Medulla oblongata (tissue), 1 donor: Measurements from ENCODE around the gene SUZ12.
"Not testable (repeated sequence)": the region's sequence is repeated elsewhere in the genome, so short reads cannot be mapped to it uniquely, and the experiment has no call there.

ENCODE experiments used
- DNase-seq: peaks from one replicate; pipeline ENCODE4 v3.0.0-alpha.2; 2015; ENCODE audit errors: extremely low spot score

Gene SUZ12

DNA sequence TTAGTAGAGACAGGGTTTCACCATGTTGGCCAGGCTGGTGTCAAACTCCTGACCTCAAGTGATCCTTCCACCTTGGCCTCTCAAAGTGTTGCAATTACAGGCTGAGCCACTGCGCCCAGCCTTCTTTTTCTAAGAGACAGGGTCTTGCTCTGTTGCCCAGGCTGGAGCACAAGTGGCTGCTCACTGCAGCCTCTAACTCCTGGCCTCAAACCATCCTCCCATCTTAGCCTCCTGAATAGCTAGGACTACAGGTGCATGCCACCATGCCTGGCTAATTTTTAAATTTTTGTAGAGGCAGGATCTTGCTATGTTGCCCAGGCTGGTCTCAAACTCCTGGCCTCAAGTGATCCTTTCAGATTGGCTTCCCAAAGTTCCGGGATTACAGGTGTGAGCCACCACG is 15.1 kb downstream of the SUZ12 start:
- not testable (repeated sequence) for DNase-seq

DNA sequence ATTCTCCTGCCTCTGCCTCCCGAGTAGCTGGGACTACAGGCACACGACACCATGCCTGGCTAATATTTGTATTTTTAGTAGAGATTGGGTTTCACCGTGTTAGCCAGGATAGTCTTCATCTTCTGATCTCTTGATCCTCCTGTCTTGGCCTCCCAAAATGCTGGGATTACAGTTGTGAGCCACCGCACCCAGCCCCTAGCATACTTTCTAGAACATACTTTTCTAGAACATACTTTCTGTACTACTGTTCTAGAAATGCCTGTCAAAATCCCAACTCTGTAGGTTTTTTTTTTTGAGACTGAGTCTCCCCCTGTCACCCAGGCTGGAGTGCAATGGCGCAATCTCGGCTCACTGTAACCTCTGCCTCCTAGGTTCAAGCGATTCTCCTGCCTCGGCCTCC is 27.3 kb downstream of the SUZ12 start:
- DNase-seq = not testable (repeated sequence)

DNA sequence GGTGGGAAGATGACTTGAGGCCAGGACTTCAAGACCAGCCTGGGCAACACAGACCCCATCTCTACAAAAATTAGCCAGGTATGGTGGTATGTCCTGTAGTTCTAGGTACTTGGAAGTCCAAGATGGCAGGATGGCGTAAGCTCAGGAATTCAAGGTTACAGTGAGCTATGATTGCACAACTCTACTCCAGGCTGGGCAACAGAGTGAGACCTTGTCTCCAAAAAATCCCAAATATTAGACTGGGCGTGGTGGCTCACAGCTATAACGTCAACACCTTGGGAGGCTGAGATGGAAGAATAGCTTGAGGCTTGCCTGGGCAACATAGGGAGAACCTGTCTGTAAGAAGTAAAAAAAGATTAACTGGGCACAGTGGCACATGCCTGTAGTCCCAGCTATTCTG is 30.8 kb downstream of the SUZ12 start:
- DNase-seq = no peak

DNA sequence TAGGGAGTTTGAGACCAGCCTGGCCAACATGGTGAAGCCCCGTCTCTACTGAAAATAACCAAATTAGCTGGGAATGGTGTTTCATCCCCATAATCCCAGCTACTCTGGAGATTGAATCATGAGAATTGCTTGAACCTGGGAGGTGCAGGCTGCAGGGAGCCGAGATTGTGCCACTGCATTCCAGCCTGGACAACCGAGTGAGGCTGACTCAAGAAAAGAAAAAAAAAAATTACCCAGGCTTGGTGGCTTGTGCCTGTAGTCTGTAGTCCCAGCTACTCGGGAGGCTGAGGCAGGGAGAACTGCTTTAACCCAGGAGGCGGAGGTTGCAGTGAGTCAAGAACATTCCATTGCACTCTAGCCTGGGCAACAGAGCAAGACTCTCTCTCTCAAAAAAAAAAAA is 33.6 kb downstream of the SUZ12 start:
- DNase-seq = not testable (repeated sequence)

DNA sequence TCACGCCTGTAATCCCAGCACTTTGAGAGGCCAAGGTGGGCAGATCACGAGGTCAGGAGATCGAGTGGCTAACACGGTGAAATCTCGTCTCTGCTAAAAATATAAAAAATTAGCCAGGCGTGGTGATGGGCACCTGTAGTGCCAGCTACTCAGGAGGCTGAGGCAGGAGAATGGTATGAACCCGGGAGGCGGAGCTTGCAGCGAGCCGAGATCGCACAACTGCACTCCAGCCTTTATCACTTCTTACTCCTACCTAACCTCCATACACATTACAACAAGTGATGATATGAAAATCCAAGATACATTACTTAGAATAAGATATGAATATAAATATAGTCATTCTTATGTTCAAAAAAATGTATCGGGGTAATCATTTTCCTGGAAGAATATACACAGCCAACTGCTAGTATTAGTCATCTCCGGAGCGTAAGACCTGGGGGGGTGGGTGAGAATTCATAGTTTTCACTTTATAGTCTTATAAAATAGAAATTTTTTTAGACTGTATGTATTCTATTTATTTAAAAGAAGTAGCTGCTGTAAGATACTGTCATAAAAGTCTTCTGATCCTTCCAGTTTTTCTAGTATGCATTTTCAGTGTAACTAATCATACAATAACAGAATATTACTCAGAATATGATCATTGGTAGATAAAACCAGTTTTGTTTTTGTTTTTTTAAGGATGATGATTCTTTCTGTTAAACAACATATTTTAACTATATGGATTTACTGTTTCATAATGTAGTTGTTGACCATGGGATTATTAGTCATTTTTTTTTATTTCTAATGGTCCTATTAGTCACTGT is 37.7 kb downstream of the SUZ12 start:
- not testable (repeated sequence) for DNase-seq

DNA sequence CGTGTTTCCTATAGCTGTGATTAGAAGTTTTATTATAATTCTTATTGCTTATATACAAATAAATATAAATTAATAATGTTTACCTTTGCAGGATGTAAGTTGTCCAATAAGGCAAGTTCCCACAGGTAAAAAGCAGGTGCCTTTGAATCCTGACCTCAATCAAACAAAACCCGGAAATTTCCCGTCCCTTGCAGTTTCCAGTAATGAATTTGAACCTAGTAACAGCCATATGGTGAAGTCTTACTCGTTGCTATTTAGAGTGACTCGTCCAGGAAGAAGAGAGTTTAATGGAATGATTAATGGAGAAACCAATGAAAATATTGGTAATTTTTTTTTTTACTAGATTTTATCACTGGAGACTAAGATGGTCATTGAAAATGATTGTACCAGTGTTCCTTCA is 38.6 kb downstream of the SUZ12 start:
- DNase-seq = not testable (repeated sequence)

DNA sequence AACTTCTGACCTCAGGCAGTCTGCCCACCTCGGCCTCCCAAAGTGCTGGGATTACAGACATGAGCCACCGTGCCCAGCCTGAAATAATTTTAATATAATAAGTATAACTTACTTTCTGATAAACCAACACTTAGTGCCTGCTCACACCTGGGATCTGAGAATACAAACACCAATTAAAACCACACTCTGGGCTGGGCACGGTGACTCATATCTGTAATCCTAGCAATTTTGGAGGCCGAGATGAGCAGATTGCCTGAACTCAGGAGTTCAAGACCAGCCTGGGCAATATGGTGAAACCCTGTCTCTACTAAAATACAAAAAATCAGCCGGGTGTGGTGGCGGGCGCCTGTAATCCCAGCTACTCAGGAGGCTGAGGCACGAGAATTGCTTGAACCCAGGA is 55.0 kb downstream of the SUZ12 start:
- DNase-seq = not testable (repeated sequence)

DNA sequence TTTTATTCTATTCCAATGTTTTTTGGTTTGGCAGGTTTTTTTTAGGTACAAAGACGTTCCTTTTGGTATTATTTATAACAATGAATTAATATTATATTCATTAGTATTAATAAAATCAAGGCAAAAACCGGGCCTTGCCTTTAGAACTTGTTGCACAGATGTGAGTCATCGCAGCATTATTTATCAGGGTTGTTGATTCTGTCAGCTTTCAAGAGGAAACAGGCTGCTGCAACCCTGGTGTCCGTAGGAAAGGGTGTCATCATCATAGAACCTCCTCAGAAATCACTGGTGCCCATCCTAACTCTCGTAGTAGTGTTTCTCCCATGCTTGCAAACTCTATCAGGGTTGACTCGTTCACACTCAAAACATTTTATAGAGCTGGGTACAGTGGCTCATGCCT is 60.2 kb downstream of the SUZ12 start:
- no peak for DNase-seq

DNA sequence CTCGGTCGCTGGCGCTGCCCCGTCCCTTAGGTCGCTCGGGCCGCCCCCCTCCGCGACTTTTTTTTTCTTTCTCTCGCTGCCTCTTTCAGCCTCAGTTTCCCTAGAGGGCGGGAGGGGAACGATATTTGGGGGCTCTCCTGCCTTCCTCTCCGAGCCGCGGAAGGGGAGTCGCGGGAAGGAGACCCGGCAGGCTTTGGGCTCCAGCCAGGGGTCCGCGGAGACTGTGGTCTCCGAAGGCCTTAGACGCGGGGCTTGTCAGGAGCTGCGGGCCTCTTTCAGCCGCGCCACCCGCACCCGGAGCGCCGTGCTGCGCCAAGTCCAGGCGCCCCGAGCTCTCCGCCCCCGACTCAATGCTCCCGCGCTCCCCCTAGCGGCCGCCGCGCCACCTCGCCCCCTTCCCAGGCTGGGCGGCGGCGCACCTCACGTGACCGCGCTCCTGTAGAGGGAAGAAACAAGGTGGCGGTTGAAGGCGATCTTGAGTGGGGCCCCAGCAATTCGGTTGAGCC is 70.2 kb downstream of the SUZ12 start, which contains the start of gene LRRC37B:
LRRC37B (plus strand) TSS at position 427 of the 506 bp plus-strand sequence. CDS start 14,010 bp downstream, outside the sequence.
- DNase-seq = peak; percentile 91

DNA sequence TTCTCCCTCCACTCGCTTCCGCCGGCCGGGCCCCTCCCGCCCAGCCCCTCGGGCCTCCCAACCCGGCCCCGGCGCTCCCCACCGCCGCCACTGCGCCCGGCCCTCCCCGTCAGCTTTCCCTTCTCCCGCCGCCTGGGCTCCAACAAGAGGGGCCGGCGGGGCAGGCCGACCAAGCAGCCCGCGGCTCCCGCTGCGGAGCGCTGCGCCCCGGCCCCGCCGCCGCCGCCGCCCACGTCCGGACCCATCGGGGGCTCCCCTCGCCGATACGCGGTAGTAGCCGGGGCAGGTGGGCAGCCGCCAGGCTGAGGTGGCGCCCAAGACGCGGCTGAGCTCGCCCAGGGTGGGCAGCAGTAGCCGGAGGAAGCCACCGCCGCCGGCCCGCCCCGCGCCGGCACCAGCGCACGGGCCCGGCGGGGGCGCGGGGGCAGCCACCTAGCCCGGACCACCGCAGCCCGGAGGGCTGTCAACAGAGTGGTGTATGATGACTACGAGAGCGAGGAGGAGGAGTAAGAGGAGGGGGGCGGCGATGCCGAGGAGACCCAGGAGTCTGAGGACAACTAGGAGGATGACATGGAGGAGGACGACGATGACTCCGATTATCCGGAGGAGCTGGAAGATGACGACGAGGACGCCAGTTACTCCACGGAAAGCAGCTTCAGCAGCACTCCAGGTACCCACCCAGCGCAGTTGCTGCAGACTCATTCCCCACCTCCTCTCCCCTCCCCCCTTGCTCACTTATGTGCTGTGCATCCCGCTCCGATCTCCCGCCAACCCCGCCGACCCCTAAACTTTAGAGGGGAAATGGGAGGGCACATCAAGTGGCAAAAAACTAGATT is 70.9 kb downstream of the SUZ12 start:
- DNase-seq = peak; percentile 43

DNA sequence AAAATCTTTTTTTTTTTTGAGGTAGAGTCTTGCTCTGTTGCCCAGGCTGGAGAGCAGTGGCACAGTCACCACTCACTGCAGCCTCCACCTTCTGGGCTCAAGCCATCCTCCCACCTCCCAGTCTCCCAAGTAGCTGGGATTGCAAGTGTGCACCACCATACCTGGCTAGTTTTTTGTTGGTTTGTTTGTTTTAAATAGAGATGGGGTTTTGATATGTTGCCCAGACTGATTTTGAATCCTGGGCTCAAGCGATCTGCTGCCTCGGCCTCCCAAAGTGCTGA is 72.4 kb downstream of the SUZ12 start:
- DNase-seq = no peak

DNA sequence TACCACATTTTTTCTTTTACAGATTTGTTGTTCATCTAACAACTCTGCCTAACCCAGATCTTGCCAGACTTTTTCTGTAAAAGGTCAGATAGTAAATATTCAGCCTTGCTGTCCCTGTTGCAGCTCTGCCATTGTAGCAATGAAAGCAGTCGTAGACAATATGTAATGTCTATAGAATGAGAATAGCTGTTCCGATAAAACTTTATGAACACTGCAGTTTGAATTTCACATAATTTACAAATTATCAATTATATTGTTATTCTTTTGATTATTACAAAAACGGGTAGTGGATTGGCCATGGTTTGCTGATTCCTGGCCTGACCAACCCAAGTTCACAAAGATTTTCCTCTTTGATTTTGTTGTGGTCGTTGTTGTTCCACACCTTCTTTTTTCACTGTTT is 73.3 kb downstream of the SUZ12 start:
- DNase-seq = no peak

DNA sequence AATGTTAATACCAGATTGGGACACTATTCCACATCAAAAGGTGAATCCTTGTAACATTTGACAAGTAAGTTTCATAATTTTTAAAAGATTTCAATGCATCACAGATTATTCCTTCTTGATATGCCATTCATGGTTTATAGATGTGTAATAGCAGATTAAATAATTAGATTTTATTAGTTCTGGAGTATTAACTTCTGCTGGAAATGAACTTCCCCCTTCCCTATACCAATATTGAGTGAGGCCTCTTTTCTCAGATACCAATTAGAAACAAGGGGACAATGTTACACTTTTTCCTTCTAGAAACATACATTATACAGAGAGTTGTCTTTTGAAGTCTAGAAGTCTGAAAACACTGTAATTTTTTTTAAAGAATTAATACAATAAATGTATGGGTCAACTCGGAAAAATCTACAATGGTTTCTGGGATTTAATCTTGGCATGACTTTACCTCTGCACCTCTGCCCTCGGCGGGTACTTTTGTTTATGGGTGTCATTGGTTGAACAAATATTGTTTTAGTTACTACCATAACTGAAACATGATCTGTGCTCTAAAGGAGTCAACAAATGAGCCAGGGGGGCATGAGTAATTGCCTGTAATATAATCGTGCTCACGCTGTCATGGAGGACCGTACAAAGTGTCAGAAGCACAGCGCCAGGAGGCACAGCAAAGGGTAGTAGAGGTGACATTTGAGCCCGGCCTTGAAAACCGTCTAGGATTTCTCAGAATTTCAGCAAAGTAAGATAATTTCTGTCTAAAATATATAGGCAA is 78.6 kb downstream of the SUZ12 start:
- DNase-seq = no peak

DNA sequence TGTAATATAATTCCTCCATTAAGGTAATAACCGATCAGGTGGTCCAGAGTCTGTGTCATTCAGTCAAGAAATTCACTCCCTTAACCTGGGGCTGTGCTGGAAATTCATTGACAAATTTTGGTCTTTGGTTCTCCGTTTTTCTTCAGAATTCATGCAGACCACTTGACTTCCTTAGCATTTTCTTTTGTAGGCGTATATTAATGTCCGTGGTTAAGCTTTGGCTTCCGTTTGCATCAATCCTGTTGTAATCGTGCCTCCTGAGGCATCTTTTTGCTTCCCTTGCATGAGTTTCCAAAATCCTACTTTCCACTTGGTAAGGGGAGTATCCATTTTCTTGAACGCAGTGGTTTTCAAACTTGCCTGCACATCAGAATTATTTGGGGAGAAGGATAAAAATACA is 79.4 kb downstream of the SUZ12 start:
- no peak for DNase-seq

DNA sequence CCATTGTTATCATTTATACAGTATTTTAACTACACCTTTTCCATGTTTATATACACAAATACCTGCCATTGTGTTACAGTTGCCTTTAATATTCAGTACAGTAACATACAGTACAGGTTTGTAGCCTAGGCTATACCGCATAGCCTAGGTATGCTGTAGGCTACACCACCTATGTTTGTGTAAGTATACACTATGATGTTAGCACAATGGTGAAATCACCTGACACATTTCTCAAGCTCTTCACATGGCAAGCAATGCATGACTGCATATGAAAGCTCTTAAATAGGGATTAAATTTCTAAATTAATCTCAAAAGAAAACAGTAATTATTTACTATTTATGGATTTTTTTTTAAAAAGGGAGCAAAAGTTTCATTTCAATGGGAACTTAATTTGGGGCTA is 82.4 kb downstream of the SUZ12 start:
- no peak for DNase-seq

DNA sequence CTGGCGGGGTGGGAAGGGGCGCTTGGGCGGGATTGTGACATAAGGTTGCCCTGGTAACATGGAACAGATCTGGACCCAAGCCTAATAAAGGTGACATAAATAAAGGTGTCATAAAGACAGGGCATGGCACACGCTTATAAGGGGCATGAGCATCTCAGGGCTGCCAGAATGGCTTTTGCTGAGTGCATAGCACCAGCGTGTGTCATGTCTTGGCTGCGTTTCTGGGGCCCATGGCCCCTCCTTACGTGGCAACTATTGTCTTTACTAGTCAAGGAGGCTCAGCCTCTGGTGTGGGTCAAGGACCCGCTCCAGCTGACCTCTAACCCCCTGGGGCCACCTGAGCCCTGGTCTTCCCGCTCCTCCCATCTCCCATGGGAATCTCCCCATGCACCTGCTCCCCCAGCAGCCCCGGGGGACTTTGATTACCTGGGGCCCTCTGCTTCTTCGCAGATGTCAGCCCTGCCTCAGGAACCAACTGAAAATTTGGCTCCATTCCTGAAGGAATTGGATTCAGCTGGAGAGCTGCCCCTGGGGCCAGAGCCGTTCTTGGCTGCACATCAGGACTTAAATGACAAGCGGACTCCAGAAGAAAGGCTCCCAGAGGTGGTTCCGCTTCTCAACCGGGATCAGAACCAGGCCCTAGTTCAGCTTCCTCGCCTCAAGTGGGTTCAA is 84.3 kb downstream of the SUZ12 start:
- peak; percentile 39 for DNase-seq

DNA sequence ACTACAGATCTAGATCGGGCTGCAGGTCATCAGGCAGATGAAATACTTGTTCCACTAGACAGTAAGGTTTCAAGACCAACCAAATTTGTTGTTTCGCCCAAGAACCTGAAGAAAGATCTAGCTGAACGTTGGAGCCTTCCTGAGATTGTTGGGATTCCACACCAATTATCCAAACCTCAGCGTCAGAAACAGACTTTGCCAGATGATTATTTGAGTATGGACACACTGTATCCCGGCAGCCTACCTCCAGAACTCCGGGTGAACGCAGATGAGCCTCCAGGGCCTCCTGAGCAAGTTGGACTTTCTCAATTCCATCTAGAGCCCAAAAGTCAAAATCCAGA is 84.8 kb downstream of the SUZ12 start:
- DNase-seq = no peak

DNA sequence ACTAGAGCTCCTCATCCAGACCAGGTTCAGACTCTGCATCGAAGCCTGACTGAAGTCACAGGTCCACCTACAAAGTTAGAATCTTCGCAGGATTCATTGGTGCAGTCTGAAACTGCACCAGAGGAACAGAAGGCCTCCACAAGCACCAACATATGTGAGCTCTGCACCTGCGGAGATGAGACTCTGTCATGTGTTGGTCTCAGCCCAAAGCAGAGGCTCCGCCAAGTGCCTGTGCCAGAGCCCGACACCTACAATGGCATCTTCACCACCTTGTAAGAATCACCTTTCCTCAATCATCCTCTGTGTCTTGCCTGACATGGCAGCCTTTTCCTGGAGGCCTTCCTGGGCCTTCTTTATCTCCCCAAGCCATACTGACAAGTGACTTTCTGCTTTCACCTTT is 85.7 kb downstream of the SUZ12 start:
- DNase-seq = not testable (repeated sequence)

DNA sequence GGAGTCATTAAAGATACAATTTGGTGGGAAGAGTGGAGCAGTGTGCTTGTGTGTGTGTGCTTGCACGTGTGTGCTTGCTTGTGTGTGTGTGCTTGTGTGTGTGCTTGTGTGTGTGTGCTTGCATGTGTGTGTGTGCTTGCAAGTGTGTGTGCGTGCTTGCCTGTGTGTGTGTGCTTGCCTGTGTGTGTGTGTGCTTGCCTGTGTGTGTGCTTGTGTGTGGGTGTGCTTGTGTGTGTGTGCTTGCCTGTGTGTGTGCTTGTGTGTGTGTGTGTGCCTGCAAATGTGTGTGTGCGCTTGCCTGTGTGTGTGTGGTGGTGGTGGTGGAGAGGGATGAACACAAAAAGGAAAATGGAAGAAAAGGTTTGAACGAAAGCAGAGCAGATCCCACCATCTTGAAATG is 90.5 kb downstream of the SUZ12 start:
- DNase-seq = not testable (repeated sequence)

DNA sequence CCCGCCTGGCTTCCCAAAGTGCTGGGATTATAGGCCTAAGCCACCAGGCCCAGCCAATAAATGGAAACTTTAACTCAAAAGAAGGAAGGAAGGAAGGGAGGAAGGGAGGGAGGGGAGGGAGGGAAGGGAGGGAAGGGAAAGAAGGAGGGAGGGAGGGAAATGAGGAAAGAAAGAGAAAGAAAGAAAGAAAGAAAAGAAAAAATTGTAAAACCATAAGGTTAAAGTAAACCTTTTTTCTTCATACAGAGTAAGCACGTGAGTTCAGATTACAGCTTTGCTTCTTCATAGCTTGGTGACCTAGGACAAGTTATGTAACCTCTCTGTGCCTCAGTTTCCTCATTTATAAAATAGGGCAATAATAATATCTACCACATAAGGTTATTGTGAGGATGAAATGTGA is 96.4 kb downstream of the SUZ12 start:
- no peak for DNase-seq

DNA sequence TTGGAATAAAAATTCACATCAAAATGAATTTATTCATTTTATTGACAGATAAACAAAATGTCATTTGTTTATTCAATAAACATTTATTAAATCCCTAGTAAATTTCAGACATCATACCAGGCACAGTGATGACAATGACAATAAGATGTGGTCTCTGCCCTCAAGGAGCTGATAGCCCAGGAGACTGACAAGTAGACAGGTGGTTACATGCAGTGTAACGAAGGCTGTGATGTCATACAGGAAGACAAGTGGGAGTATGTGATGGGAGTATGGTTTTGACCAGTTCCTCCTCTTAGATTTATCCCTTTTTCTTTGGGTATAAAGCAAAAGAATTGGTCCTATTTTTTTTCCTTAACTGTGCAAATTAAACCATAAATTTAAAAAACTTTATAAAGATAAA is 97.0 kb downstream of the SUZ12 start:
- not testable (repeated sequence) for DNase-seq

DNA sequence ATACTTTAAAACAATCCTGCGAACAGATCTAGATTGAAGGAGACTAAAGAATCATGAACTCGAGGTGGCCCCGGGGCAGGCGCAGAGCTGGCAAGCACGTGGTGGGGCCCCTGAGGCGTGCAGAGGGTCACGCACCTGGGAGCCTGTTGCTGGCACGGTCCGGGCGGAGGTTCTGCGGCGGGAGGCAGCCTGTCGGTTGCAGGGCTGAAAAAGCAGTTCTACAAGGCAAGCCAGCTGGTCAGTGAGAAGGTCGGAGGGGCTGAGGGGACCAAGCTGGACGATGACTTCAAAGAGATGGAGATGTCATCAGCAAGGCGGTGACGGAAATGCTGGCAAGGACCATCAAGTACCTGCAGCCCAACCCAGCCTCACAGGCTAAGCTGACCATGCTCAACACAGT is 103.4 kb downstream of the SUZ12 start:
- DNase-seq = not testable (repeated sequence)
